ENCODE results near the gene DGKZ. TPM values are rescaled to one million over a fixed set of nuclear protein-coding genes. Genes with fewer than 3 reads are reported as not detected.

The DGKZ gene
- polyA plus RNA-seq, 2 of the 4 experiments (the other 2 are of a cell fraction), result 12.8 to 28.4 TPM

- Histone ChIP-seq H3K4me1 (peaks cover 14% of the 10 kb centered on the region), H3K4me2 (no peak overlapping the region), H3K9me3 (no peaks in the 10 kb centered on the region), H3K4me3 (no peak overlapping the region), H3K27ac (no peak overlapping the region)
- CTCF ChIA-PET, result interaction anchor here (1.1 to 25.2 kb wide), 4 partner anchors 11 to 190 kb away, joined by 3 to 325 read pairs (median 12); no protein-coding TSS in a partner anchor
- POLR2A ChIA-PET, result no interaction called here
- TF ChIP-seq ATOH8 (CRISPR knock-in tag; IDR thresholded peaks at IDR 0.05; ENCODE audit: low read depth), result no peak
- no peak for TF ChIP-seq MAFK (IDR thresholded peaks at IDR 0.05; ENCODE audit: partially characterized antibody)
- TF ChIP-seq HOXA7 (CRISPR knock-in tag; IDR thresholded peaks at IDR 0.05), result no peak
- TF ChIP-seq HDAC2 (IDR thresholded peaks at IDR 0.05), result no peak
- no peak for TF ChIP-seq RCOR1 (IDR thresholded peaks at IDR 0.05; ENCODE audit: low read depth, low read length)
- TF ChIP-seq PBX3 (IDR thresholded peaks at IDR 0.05), result no peak
- TF ChIP-seq CHD4 (IDR thresholded peaks at IDR 0.05; ENCODE audit: borderline replicate concordance), result no peak
- TF ChIP-seq TP53 (CRISPR knock-in tag; IDR thresholded peaks at IDR 0.05), result no peak
- TF ChIP-seq ZNF302 (CRISPR knock-in tag; IDR thresholded peaks at IDR 0.05), result no peak
- no peak for TF ChIP-seq ESRRA (IDR thresholded peaks at IDR 0.05; ENCODE audit: borderline replicate concordance, low read length)
- TF ChIP-seq FOSL2 (IDR thresholded peaks at IDR 0.05), result no peak
- TF ChIP-seq FOSL2 (CRISPR knock-in tag; IDR thresholded peaks at IDR 0.05), result no peak
- no peak for TF ChIP-seq RNF2 (IDR thresholded peaks at IDR 0.05; ENCODE audit: borderline replicate concordance, low read depth)
- TF ChIP-seq, protein P1, sequence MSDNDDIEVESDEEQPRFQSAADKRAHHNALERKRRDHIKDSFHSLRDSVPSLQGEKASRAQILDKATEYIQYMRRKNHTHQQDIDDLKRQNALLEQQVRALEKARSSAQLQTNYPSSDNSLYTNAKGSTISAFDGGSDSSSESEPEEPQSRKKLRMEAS (IDR thresholded peaks at IDR 0.05), result no peak
- TF ChIP-seq POLR2AphosphoS2 (conservative IDR thresholded peaks at IDR 0.05; ENCODE audit: low read length), result no peak
- TF ChIP-seq, protein P2, sequence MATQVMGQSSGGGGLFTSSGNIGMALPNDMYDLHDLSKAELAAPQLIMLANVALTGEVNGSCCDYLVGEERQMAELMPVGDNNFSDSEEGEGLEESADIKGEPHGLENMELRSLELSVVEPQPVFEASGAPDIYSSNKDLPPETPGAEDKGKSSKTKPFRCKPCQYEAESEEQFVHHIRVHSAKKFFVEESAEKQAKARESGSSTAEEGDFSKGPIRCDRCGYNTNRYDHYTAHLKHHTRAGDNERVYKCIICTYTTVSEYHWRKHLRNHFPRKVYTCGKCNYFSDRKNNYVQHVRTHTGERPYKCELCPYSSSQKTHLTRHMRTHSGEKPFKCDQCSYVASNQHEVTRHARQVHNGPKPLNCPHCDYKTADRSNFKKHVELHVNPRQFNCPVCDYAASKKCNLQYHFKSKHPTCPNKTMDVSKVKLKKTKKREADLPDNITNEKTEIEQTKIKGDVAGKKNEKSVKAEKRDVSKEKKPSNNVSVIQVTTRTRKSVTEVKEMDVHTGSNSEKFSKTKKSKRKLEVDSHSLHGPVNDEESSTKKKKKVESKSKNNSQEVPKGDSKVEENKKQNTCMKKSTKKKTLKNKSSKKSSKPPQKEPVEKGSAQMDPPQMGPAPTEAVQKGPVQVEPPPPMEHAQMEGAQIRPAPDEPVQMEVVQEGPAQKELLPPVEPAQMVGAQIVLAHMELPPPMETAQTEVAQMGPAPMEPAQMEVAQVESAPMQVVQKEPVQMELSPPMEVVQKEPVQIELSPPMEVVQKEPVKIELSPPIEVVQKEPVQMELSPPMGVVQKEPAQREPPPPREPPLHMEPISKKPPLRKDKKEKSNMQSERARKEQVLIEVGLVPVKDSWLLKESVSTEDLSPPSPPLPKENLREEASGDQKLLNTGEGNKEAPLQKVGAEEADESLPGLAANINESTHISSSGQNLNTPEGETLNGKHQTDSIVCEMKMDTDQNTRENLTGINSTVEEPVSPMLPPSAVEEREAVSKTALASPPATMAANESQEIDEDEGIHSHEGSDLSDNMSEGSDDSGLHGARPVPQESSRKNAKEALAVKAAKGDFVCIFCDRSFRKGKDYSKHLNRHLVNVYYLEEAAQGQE (IDR thresholded peaks at IDR 0.05), result no peak
- TF ChIP-seq MYC (IDR thresholded peaks at IDR 0.05; ENCODE audit: borderline replicate concordance, low read length), result no peak
- no peak for TF ChIP-seq CHD2 (IDR thresholded peaks at IDR 0.05; ENCODE audit: low read length, partially characterized antibody)
- TF ChIP-seq MAZ (IDR thresholded peaks at IDR 0.05; ENCODE audit: borderline replicate concordance, low read depth, low read length), result no peak
- no peak for TF ChIP-seq HOXB13 (CRISPR knock-in tag; IDR thresholded peaks at IDR 0.05; ENCODE audit: low read depth)
- no peak for TF ChIP-seq HEYL (CRISPR knock-in tag; IDR thresholded peaks at IDR 0.05)
- no peak for ATAC-seq
- no peak for DNase-seq (ENCODE audit: low read depth in 1 of 2, low spot score in 1 of 2)
- FAIRE-seq, result no peak
- WGBS (ENCODE audit: missing lambda C conversion rate), result 61% methylated on average over 3 of the region's 3 CpGs
Observed at GRCh38 chr11:46341454-46341853, 5.8 kb upstream of the DGKZ start.

DNA sequence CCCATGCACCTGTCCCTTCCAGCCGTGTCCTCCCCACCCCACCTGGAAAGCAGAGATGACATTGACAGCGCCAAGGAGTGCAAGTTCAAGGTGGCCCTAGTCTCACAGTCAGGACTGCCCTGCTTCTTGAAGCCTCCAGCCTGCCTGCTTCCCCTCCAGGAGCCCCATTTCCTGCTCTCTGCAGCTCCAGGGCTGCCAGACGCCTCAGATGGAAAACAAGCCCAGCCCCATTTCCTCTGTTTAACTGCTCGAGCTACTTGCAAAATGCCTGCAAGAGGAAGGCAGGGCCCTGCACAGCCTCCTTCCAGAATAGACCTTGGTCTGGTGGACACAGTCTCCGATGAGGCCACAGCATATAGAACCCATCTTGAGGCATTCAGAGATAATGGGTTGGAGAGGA, 5.0 kb upstream of the DGKZ start:
- CTCF ChIA-PET, result interaction anchor here (0.8 to 25.2 kb wide), 7 partner anchors 11 to 189 kb away, joined by 3 to 325 read pairs (median 4); no protein-coding TSS in a partner anchor
- ATAC-seq, result no peak
- no peak overlapping the region for H3K4me3 ChIP-seq
- H3K4me1 ChIP-seq, result peaks cover 17% of the 10 kb centered on the region
- no peak overlapping the region for H3K4me2 ChIP-seq
- no peak for DNase-seq (ENCODE audit: low read depth in 1 of 2, low spot score in 1 of 2)
- WGBS (ENCODE audit: missing lambda C conversion rate), result 65% methylated on average over 5 of the region's 5 CpGs
- H3K9me3 ChIP-seq, result no peaks in the 10 kb centered on the region
- TF ChIP-seq, protein P3, sequence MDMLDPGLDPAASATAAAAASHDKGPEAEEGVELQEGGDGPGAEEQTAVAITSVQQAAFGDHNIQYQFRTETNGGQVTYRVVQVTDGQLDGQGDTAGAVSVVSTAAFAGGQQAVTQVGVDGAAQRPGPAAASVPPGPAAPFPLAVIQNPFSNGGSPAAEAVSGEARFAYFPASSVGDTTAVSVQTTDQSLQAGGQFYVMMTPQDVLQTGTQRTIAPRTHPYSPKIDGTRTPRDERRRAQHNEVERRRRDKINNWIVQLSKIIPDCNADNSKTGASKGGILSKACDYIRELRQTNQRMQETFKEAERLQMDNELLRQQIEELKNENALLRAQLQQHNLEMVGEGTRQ (IDR thresholded peaks at IDR 0.05), result no peak
- TF ChIP-seq CHD4 (IDR thresholded peaks at IDR 0.05; ENCODE audit: borderline replicate concordance) (no peak), SREBF2 (IDR thresholded peaks at IDR 0.05) (no peak), KDM1A (IDR thresholded peaks at IDR 0.05; ENCODE audit: low read depth) (no peak), GATA3 (IDR thresholded peaks at IDR 0.05; ENCODE audit: borderline replicate concordance) (no peak), ZC3H11A (IDR thresholded peaks at IDR 0.05) (no peak), PBX3 (IDR thresholded peaks at IDR 0.05) (no peak), EHMT2 (IDR thresholded peaks at IDR 0.05; ENCODE audit: low read depth) (no peak), MYC (IDR thresholded peaks at IDR 0.05; ENCODE audit: borderline replicate concordance, low read length) (no peak)
- FAIRE-seq, result no peak
- no peak overlapping the region for H3K27ac ChIP-seq
- POLR2A ChIA-PET, result no interaction called here
